HG03095 (cell line): ENCODE measurements around the gene FBXL7.

Source experiments
- ATAC-seq: cut with Tn5 transposase; IDR thresholded peaks from one replicate; pipeline ENCODE4 v1.9.1; 2021; ENCODE audit warnings: moderate library complexity; ENCODE audit not compliant: unreplicated experiment

The FBXL7 gene

GRCh38 chr5:15610216-15610615, 110.2 kb downstream of the FBXL7 start:
- no peak for ATAC-seq

GRCh38 chr5:15611008-15611407, 111.0 kb downstream of the FBXL7 start:
- no peak for ATAC-seq

- no peak for ATAC-seq
Measured at GRCh38 chr5:15612915-15613635, 113.1 kb downstream of the FBXL7 start.

- ATAC-seq: no peak
Measured at GRCh38 chr5:15614679-15615078, 114.7 kb downstream of the FBXL7 start.

GRCh38 chr5:15615859-15616258, 115.9 kb downstream of the FBXL7 start:
- ATAC-seq: no peak

- ATAC-seq: no peak
Measured at GRCh38 chr5:15618938-15619337, 119.0 kb downstream of the FBXL7 start.

GRCh38 chr5:15620501-15620900, 120.5 kb downstream of the FBXL7 start:
- ATAC-seq: no peak

GRCh38 chr5:15621094-15621493, 121.1 kb downstream of the FBXL7 start:
- no peak for ATAC-seq

GRCh38 chr5:15623794-15624193, 123.8 kb downstream of the FBXL7 start:
- no peak for ATAC-seq

GRCh38 chr5:15627109-15627508, 127.1 kb downstream of the FBXL7 start:
- ATAC-seq: no peak

GRCh38 chr5:15627647-15628046, 127.7 kb downstream of the FBXL7 start:
- ATAC-seq: no peak

- ATAC-seq: no peak
Measured at GRCh38 chr5:15630441-15630840, 130.5 kb downstream of the FBXL7 start.

GRCh38 chr5:15634591-15635288, 134.8 kb downstream of the FBXL7 start:
- no peak for ATAC-seq

GRCh38 chr5:15635289-15635616, 135.3 kb downstream of the FBXL7 start:
- ATAC-seq: no peak

- no peak for ATAC-seq
Measured at GRCh38 chr5:15637345-15637744, 137.4 kb downstream of the FBXL7 start.

GRCh38 chr5:15637886-15638285, 137.9 kb downstream of the FBXL7 start:
- no peak for ATAC-seq

- ATAC-seq: no peak
Measured at GRCh38 chr5:15638296-15638695, 138.3 kb downstream of the FBXL7 start.

GRCh38 chr5:15639288-15639687, 139.3 kb downstream of the FBXL7 start:
- ATAC-seq: no peak

- ATAC-seq: no peak
Measured at GRCh38 chr5:15640116-15640515, 140.1 kb downstream of the FBXL7 start.

GRCh38 chr5:15643731-15644130, 143.8 kb downstream of the FBXL7 start:
- no peak for ATAC-seq

- no peak for ATAC-seq
Measured at GRCh38 chr5:15645381-15646160, 145.6 kb downstream of the FBXL7 start.

GRCh38 chr5:15646371-15646770, 146.4 kb downstream of the FBXL7 start:
- ATAC-seq: no peak
